ENCODE measurements around the gene TOR1AIP2.

The TOR1AIP2 gene

GRCh38 chr1:179825206-179825605 lies 52.4 kb downstream of the TOR1AIP2 start:
- DNase-seq, result no peak

- no peak for DNase-seq
These were observed 53.3 kb downstream of the TOR1AIP2 start for GRCh38 chr1:179824265-179824664.

- DNase-seq, result no peak
These were observed 53.9 kb downstream of the TOR1AIP2 start for GRCh38 chr1:179823693-179824092.

GRCh38 chr1:179822065-179822464 lies 55.5 kb downstream of the TOR1AIP2 start:
- no peak for DNase-seq

GRCh38 chr1:179821524-179821923 lies 56.1 kb downstream of the TOR1AIP2 start:
- no peak for DNase-seq

- DNase-seq, result no peak
These were observed 57.2 kb downstream of the TOR1AIP2 start for GRCh38 chr1:179820226-179820970.

GRCh38 chr1:179818743-179819173 lies 58.8 kb downstream of the TOR1AIP2 start:
- no peak for DNase-seq

- DNase-seq, result no peak
These were observed 59.3 kb downstream of the TOR1AIP2 start for GRCh38 chr1:179818260-179818659.

GRCh38 chr1:179817789-179818188 lies 59.8 kb downstream of the TOR1AIP2 start:
- DNase-seq, result no peak

GRCh38 chr1:179817056-179817455 lies 60.5 kb downstream of the TOR1AIP2 start:
- DNase-seq, result no peak

GRCh38 chr1:179816196-179816960 lies 61.2 kb downstream of the TOR1AIP2 start:
- no peak for DNase-seq

- no peak for DNase-seq
These were observed 62.0 kb downstream of the TOR1AIP2 start for GRCh38 chr1:179815641-179816040.

GRCh38 chr1:179814546-179814838 lies 63.1 kb downstream of the TOR1AIP2 start:
- DNase-seq, result no peak

GRCh38 chr1:179813626-179814545 lies 63.7 kb downstream of the TOR1AIP2 start:
- DNase-seq, result no peak

- DNase-seq, result no peak
These were observed 64.9 kb downstream of the TOR1AIP2 start for GRCh38 chr1:179812501-179813292.

GRCh38 chr1:179810367-179810715 lies 67.3 kb downstream of the TOR1AIP2 start:
- DNase-seq, result no peak

GRCh38 chr1:179809506-179810366 lies 67.9 kb downstream of the TOR1AIP2 start:
- DNase-seq, result no peak

GRCh38 chr1:179808503-179808902 lies 69.1 kb downstream of the TOR1AIP2 start:
- DNase-seq, result no peak

- no peak for DNase-seq
These were observed 69.7 kb downstream of the TOR1AIP2 start for GRCh38 chr1:179807691-179808485.

GRCh38 chr1:179807291-179807690 lies 70.3 kb downstream of the TOR1AIP2 start:
- no peak for DNase-seq

- DNase-seq, result no peak
These were observed 71.3 kb downstream of the TOR1AIP2 start for GRCh38 chr1:179806333-179806732.

All from GF-D8 (cell line).